Adrenal gland (tissue), 5 donors: ENCODE measurements around the gene PMPCA.

Experiments used
- CTCF ChIP-seq, 6 experiments: fragments of 450-650 bp in 4 of 6; fragments of 200-600 bp in 2 of 6; sonication (generic) in 1 of 6; IDR thresholded peaks; 1 replicate in 5 of 6; 2 replicates in 1 of 6; pipeline versions ENCODE4 v1.5.1 to v1.8.0; 2016 to 2021; ENCODE audit warnings: antibody characterized with exemption in 6 of 6, mild to moderate bottlenecking in 2 of 6, moderate library complexity in 1 of 6
- POLR2A ChIP-seq, 2 donors: fragments of 450-650 bp; IDR thresholded peaks; one replicate each; pipeline ENCODE4 v1.6.1; 2017; ENCODE audit warnings: antibody characterized with exemption in 2 of 2, mild to moderate bottlenecking in 2 of 2, moderate library complexity in 1 of 2
- donor health status: DM: no; HTN: no; CAD: no.

- no peak for TF ChIP-seq CTCF (IDR thresholded peaks at IDR 0.05)
- no peak for TF ChIP-seq POLR2A (IDR thresholded peaks at IDR 0.05)
Observed at GRCh38 chr9:136451221-136451877, 40.9 kb downstream of the PMPCA start.
